Fibroblast of skin of back (primary cell): Measurements from ENCODE around the gene C1QL4.
"Not testable (repeated sequence)": the region's sequence is repeated elsewhere in the genome, so short reads cannot be mapped to it uniquely, and the experiment has no call there.

ENCODE experiments used
- DNase-seq: peaks from one replicate; pipeline ENCODE4 v3.0.0-alpha.2; 2013

C1QL4 gene

GRCh38 chr12:49333778-49334177, 3.2 kb downstream of the C1QL4 start:
- not testable (repeated sequence) for DNase-seq

- no peak for DNase-seq
Measured at GRCh38 chr12:49332891-49333371, 4.1 kb downstream of the C1QL4 start.

DNA sequence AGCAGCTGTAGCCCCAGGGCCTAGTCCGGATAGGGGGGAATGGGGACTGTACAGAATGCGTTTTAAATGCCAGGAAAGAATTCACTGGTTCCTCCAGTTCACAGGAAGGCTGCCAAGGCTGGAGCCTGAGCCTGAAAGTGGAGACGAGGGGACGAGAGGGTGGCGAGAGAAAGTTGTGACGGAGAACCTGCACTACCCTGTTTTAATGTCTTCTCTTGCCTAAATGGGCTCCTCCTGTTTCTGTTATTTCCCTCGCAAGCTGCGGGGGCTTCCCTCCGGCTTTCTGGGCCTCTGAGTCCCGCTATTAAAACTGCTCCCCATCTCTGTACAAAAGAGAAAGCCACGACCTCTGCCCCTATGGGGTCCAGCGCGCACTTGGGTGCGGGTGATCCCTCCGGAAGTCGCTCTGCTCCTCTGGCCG, 4.5 kb downstream of the C1QL4 start:
- no peak for DNase-seq

GRCh38 chr12:49331380-49332222, 5.4 kb downstream of the C1QL4 start:
- peak; percentile 70 for DNase-seq

DNA sequence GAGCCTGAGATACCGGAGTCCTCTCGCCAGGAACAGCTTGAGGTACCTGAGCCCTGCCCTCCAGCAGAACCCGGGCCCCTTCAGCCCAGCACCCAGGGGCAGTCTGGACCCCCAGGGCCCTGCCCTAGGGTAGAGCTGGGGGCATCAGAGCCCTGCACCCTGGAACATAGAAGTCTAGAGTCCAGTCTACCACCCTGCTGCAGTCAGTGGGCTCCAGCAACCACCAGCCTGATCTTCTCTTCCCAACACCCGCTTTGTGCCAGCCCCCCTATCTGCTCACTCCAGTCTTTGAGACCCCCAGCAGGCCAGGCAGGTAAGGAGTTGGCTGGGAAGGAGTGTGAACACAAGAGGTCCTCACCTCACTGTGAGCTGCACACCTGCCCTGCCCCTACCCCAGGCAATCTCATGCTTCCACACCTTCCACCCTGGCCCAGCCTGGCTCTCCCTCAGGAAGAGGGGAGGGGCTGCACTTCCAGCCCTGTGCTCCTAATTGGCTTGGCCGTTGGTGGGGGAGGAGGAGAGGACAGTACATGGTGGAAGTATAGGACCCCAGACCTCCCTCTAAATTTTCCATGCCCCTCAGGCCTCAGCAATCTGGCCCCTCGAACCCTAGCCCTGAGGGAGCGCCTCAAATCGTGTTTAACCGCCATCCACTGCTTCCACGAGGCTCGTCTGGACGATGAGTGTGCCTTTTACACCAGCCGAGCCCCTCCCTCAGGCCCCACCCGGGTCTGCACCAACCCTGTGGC, 6.2 kb downstream of the C1QL4 start:
- DNase-seq = no peak

- DNase-seq = no peak
Measured at GRCh38 chr12:49330032-49330619, 6.9 kb downstream of the C1QL4 start.

- no peak for DNase-seq
Measured at GRCh38 chr12:49328816-49329215, 8.2 kb downstream of the C1QL4 start.

DNA sequence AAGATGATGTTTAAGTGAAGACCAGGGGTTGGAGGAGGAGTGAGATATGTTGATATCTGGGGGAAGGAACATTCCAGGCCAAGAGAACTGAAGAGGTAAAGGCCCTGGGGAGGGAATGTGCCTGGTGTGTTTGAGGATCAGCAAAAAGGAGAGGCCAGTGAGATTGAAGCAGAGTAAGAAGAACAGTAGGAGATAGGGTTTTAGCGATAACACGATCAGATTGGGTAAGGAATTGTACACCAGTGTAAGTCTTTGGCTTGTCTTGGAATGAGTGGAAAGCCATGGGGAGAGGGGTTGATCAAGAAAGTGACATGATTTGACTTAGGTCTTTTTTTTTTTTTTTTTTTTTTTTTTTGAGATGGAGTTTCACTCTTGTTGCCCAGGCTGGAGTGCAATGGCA, 9.1 kb downstream of the C1QL4 start:
- no peak for DNase-seq

GRCh38 chr12:49327368-49327767, 9.6 kb downstream of the C1QL4 start:
- no peak for DNase-seq

GRCh38 chr12:49325606-49326005, 11.4 kb downstream of the C1QL4 start:
- DNase-seq = no peak

- no peak for DNase-seq
Measured at GRCh38 chr12:49323524-49324097, 13.4 kb downstream of the C1QL4 start.

- DNase-seq = peak; percentile 99
Measured at GRCh38 chr12:49322708-49323523, 14.1 kb downstream of the C1QL4 start, which contains the start of gene TROAP. Gene TROAP (plus strand): TSS chr12:49323255. CDS start chr12:49323609, 354 bp downstream.

- no peak for DNase-seq
Measured at GRCh38 chr12:49322367-49322707, 14.7 kb downstream of the C1QL4 start.

GRCh38 chr12:49320411-49321103, 16.4 kb downstream of the C1QL4 start:
- not testable (repeated sequence) for DNase-seq

- DNase-seq = not testable (repeated sequence)
Measured at GRCh38 chr12:49317118-49317517, 19.9 kb downstream of the C1QL4 start.

- no peak for DNase-seq
Measured at GRCh38 chr12:49314811-49315210, 22.2 kb downstream of the C1QL4 start.

- DNase-seq = not testable (repeated sequence)
Measured at GRCh38 chr12:49310451-49311000, 26.5 kb downstream of the C1QL4 start.

DNA sequence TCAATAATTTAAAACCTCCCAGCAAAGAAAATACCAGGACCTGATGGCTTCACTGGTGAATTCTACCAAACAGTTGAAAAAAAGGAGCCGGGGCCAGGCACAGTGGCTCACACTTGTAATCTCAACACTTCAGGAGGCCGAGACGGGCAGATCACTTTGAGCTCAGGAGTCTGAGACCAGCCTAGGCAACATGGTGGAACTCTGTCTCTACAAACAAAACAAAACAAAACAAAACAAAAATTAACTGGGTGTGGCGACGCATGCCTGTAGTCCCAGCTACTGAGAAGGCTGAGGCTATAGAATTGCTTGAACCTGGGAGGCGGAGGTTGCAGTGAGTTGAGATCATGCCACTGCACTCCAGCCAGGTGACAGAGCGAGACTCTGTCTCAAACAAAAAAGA, 27.6 kb downstream of the C1QL4 start:
- DNase-seq = no peak

DNA sequence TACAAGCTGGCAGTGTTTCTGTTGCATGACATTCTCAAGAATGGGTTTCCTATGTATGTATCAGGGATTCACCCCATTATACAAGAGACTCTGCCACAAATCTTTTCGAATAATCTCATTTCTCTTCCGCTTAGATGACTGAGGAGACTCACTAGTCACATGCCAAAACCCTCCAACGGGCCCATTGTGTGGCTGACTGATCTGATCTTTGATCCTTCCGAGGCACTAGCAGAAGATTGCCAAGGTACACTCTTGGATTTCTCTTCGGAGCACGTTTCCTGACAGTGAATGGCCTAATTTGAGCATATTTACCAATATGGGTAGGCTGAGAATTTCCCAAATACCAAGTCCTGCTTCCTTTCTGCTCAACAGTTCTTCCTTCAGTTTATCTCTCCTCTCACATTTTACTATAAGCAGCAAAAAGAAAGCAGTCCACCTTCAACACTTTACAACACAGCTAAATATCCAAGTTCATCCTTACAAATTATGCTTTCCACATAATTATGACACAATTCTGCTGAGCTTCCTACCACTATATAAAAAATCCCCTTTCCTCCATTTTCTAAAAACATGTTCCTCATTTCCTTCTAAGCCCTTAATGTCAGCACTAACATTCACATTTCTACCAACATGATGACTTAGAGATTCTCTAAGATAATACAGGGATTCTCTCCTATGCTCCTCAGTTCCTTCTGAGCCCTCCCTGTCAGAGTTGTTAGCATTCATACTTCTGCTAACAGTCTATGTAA, 31.1 kb downstream of the C1QL4 start:
- no peak for DNase-seq

DNA sequence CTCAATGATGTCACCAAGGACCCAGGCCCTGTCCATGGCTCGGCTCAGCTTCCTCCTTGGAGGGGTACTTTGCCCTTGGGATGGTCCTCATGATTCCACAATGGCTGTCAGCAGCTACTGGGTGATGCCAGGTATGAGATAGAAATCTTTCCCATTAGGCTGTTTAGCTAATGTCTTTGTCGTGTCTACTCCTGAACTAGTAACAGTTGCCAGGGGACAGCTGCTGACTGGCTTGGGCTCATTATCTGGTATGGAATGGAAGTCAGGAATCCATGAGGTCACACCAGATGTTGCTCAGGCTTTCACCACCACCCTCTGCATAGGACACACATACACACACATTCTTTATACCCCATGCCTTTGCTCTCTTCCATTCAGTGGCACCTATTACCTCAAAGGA, 32.8 kb downstream of the C1QL4 start:
- peak; percentile 45 for DNase-seq
